ENCODE results near the gene HDAC6.

- TF ChIP-seq CTCF (IDR thresholded peaks at IDR 0.05) (no peak), POLR2A (IDR thresholded peaks at IDR 0.05) (no peak)
Observed at GRCh38 chrX:48770296-48770695, 31.6 kb upstream of the HDAC6 start.

Data from adrenal gland (tissue), 5 donors.